AG09319 (cell line): Measurements from ENCODE around the gene AATK.

Experiments used
- DNase-seq: peaks from one replicate; pipeline ENCODE4 v3.0.0-alpha.2; 2010; ENCODE audit warnings: low read depth; ENCODE audit errors: extremely low read depth
- TF ChIP-seq, protein P1 (sequence below): IDR thresholded peaks from 2 replicates; pipeline ENCODE4 v1.5.1; 2011; ENCODE audit warnings: low read depth, mild to moderate bottlenecking, inconsistent platforms, low read length, moderate library complexity

Gene AATK

DNA sequence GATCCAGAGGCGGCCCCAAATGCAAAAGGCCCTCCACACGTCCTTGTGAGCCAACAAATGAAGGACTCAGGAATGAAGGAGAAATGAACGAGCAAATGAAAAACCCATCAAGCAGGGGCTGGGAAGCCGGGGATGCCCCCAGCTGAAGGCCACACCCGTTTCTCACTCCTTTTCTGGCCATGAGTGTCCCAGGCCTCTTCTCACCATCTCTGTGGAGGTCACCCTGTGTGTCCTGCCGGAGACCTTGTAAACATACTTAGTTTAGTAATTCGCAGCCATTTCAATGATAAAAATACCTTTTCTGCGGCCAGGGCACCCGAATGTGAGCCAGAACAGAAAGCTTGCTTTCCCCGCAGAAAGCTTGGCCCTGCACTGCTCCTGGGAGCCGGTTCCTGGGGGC, 21.1 kb upstream of the AATK start:
- TF ChIP-seq, protein P1, sequence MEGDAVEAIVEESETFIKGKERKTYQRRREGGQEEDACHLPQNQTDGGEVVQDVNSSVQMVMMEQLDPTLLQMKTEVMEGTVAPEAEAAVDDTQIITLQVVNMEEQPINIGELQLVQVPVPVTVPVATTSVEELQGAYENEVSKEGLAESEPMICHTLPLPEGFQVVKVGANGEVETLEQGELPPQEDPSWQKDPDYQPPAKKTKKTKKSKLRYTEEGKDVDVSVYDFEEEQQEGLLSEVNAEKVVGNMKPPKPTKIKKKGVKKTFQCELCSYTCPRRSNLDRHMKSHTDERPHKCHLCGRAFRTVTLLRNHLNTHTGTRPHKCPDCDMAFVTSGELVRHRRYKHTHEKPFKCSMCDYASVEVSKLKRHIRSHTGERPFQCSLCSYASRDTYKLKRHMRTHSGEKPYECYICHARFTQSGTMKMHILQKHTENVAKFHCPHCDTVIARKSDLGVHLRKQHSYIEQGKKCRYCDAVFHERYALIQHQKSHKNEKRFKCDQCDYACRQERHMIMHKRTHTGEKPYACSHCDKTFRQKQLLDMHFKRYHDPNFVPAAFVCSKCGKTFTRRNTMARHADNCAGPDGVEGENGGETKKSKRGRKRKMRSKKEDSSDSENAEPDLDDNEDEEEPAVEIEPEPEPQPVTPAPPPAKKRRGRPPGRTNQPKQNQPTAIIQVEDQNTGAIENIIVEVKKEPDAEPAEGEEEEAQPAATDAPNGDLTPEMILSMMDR: no peak
- no peak for DNase-seq

DNA sequence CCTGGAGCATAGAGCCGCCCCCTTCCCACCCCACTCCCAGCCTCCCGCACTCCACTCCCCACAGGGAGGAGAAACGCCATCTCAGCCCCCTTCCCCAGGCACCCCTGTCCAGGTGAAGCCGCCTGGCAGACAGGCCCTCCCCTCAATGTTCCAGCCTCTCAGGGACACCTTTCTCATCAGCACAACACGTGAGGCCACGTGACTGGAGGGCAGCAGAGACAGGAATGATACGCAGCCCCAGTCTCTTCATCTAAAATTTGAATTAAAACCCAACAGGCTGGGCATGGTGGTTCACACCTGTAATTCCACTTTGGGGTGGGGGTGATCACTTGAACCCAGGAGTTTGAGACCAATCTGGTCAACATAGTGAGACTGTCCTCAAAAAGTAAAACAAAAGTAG, 20.2 kb upstream of the AATK start:
- TF ChIP-seq, protein P1: no peak
- DNase-seq: no peak

DNA sequence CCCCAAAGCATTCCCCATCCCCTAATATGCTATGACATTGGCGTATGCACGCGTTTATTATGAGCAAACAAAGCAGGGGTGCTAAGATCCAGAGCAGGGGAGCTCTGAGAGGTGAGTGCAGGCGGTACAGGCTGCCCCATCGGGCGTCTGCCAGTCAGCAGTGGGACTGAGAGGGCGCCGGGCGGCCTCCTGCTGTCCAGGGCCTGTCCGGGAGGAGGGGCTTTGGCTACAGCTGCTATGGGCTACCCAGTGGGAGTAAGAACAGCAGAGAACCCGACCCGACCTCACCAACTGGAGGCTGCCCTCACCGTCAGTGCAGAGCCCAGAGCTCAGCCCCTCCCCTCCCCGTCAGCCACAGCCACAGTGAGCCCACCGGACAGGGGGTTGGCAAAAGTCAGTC, 18.5 kb upstream of the AATK start:
- no peak for DNase-seq
- TF ChIP-seq, protein P1: no peak

DNA sequence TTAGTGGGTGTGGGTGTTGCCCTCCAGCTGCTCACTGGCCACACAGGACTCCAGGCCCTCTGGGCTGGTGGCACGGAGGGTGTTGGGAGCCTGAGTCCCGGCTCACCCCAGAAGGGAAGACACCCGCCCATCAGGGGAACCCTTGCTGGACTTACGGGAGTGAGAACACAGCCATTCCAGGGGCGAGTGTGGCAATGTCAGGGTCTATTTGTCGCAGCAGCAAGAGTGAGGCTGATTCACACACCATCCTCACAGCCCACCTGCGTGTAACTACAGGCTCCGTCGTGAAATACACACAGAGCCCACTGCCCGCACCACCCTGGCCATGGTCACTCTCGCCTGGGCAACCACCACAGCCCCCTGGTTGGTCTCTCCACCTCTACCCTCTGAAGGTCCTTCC, 17.8 kb upstream of the AATK start:
- no peak for DNase-seq

DNA sequence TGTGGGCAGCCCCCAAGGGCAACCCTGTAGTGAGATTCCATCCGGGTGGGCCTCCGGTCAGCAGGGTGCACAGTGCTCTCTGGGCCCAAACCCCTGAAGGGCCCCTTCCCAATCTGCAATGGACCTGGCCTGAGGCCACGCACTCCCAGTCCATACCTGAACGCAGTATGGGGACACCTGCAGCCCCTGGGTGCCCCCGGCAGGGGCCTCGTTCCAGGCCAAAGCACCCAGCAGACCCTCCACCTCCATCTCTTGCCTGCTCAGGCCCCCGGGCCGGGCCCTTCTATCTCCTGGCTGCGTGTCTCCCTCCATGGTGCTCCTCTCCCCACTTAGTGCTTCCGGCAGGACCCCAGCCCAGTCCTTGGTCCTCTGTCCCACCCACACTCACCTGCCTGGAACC, 17.3 kb upstream of the AATK start:
- no peak for DNase-seq
- TF ChIP-seq, protein P1: no peak

More for the DNA sequence above, 17.8 kb upstream of the AATK start:
- TF ChIP-seq, protein P1: no peak

DNA sequence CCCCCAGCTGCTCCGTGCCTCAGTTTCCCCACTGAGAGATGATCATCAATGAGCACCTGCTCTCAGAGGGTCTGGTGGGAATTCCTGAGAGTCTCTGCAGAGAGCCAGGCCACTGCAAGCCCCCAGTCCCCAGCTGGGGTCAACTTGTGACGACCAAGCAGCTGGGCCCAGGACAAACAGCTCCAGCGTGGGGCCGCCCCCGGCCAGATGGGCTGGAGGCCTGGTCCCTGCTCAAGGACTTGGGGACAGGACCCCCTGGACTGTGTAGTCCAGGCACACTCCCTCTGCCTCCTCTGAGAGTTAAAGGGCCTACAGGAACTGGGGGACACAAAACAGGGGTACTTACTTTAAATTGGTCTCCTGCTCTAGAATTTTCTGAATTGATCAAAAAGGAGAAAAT, 16.6 kb upstream of the AATK start:
- TF ChIP-seq, protein P1: no peak
- no peak for DNase-seq

DNA sequence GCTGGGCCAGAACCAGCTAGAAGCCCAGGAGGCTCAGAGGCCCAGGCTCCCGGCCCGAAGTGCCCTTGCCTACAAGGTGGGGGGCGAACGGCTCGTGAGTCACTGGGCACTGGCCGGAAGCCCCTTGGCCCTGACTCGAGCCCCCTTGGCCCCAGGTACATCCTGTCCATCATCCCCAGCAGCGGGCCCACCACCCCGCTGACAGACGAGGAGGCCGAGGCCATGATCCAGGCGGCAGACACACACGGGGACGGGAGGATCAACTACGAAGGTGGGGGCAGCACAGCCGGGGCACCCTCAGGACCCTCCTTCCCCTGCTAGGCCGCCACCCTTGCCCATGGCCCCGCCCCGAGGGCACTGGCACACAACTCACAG, 15.8 kb upstream of the AATK start:
- TF ChIP-seq, protein P1: no peak
- DNase-seq: no peak
